Activated CD4-positive, alpha-beta T cell treated with anti-CD3 and anti-CD28 coated beads, Interleukin-10, Interleukin-2, amounts not matched to agents 100 ng/mL and 50 ng/mL, durations not matched to agents 16 hours and 8 hours (primary cell): ENCODE data around the gene NAA20.
"Not testable (repeated sequence)": the region's sequence is repeated elsewhere in the genome, so short reads cannot be mapped to it uniquely, and the experiment has no call there.

Source experiments
- DNase-seq: peaks from one replicate; pipeline ENCODE4 v3.0.0-alpha.2; 2020

The NAA20 gene

DNA sequence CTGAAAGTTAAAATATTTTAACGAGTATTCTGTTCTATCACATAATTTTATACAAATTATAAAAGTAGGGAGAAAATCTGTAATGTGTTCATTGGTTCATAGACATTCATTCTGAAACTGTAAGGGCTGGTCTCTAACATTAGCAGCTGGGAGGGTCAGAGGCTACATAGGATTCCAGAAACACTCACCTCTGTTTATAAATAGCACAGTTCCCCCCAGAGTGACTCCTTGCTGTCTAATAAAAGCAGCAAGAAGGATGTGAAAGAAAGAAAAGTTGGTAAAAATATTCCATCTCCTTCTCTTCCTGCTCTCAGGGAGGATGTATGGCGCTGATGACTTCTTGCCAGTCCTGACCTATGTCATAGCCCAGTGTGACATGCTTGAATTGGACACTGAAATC lies 25.3 kb upstream of the NAA20 start:
- DNase-seq: no peak

- no peak for DNase-seq
These were observed 23.9 kb upstream of the NAA20 start for GRCh38 chr20:19992996-19993908.

DNA sequence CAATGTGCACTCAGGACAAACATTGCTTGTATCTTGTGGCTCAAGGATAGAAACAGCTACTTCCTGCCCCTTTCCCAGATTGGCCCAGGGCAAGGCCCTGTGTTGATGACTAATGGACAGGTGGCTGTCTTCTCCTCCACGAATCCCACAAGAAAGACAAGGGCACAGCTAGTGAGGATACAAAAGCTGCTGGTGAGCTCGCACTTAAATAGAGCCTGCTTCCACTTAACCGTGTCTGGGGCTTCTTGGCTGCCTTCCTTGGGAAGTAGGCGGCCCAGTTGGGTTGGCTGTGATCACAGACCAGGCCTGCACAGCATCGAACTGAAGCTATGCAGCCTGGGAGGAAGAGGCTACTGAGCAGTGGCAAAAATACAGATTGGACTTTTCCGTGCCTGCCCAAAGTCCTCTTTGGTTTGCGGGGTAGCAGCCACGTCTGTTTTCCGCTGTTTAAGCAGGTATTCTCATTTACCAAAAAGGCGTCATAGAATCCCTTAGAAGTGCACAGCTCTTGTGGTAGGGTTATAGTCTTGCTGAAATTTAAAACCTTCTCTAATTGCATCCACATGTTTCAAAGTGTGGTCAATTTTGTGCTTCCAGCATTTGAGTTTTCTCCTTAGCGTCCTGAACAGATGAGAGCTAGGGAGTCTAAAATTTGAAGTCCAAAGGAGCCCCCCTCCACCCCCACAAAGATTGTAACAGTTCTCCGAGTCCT lies 23.0 kb upstream of the NAA20 start:
- DNase-seq: no peak

- DNase-seq: peak; percentile 42
These were observed 21.8 kb upstream of the NAA20 start for GRCh38 chr20:19995220-19995863.

- no peak for DNase-seq
These were observed 20.9 kb upstream of the NAA20 start for GRCh38 chr20:19996222-19996621.

GRCh38 chr20:19996917-19997316 lies 20.2 kb upstream of the NAA20 start:
- no peak for DNase-seq

DNA sequence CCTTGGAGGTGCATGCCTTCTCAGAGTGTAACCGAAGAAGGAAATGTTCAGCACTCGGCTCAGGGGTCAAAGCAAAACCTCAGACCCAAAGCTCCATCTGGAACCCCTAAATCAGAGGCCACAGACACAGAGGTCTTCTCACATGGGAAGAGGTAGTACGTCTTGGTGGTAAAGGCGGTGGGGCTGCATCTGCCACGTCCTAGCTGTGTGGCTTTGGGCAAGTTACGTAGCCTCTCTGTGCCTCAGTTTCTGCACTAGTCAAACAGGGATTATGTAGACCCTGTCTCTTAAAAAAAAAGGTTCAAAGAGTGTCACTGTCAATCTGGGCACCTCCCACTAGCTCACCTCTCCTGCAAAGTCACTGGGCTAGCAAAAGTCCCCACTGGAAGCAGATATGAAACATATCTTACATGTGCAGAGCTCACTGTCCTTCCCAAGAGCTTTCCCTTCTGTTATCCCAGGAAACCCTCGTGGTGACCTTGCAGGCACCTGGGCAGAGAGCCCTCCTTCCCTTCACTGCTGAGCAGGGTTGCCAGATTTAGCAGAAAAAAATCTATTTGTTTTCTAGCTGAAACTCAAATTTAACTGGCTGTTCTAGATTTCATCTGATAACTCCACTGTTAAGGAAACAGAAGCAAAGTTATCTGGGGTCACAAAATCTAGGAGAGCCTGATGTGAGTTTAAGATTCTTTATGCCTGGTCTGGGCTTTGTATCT lies 18.0 kb upstream of the NAA20 start:
- no peak for DNase-seq

GRCh38 chr20:20000211-20000968 lies 16.8 kb upstream of the NAA20 start:
- peak; percentile 6 for DNase-seq

DNA sequence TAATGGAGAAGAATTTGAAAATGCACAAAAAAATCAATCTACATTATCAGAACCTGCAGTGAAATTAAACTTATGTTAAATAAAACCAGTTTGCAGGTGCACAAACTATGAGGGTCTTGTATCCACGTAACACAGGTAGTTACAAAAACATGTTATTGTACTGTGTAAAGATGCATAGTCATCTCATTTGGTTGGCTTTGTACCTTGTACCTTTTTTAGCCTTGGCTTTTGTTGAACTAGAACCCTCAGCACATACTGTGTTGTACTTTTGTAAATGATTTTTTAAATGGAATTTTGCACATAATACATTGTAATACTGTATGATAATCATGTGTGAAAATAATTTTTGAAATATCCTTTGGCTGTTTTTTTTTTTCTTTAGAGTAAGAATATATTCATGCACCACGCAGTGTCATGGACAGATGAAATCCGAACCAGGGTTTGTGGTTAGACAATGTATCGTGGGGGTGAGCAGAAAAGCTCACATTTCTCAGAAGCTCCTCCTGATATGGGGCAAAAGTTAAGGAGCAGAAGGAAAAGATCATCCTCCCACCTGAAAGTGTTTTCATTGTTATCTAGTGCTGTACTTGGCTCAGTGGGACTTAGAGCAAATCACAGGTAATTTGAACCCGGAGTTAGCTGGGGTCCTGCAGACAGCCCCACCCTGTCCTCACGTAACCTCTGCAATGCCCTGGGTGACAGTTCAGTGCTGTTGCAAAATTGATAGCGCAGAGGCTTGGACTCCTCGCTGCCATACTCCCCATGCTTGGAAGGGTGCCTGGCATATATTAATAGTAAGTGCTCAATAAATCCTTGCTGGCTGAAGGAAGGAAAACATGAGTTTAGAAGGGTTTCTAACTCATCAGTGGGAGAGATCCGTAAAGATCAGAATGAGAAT lies 14.8 kb upstream of the NAA20 start:
- no peak for DNase-seq

GRCh38 chr20:20003031-20003954 lies 13.9 kb upstream of the NAA20 start:
- peak; percentile 22 for DNase-seq

DNA sequence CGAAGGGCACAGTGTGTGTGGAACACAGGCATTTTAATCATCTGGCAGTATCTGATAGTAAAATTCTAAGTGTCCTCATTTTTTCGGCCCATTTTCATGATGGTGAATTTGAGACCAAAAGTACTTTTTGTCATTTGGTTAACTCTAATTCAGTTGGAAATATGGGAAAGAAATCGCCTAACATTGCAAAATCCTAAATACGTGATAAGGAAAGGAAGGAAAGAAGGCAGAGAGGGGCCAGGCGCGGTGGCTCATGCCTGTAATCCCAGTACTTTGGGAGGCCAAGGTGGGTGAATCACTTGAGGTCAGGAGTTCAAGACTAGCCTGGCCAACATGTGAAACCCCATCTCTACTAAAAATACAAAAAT lies 13.2 kb upstream of the NAA20 start:
- not testable (repeated sequence) for DNase-seq

DNA sequence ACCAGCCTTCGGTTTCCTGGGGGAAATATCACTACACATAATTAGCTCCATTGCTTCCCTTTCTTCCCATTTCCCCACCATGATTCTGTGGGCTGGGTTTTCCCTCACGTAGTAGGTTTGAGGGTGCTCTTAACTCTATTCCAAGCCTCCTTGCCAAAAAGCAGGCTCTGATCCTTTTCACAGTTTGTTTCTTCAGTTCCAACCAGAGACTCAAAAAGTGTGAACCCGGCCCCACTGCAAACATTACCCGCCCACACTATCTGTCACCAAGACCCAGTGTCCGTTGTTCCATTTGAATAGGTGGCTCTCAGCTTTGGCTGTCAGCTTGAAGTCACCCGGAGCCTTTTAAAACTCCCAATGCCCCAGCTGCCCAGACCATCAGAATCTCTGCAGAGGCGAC lies 11.8 kb upstream of the NAA20 start:
- DNase-seq: no peak

DNA sequence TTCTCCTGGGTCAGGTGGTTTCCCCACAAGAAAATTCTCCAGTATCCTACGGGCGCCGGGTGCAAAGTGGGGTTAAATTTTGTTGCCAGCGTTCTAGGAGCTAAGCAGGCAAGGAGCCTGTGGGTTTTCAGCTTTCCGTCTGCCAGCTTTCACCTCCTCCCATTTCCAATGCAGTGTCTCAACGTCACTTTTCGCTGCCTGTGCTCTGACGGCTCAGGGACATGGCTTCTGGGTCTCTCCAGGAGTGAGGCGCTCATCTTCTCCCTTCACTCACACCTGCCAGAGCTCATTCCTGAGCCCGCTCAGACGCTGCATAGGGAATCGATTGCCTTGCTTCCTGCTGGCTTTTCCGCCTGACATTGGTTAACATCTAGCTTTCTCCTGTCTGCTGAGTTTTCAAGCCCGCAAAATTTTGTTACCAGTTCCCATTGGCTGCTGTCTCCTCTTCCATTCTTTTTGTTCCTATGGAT lies 7.3 kb upstream of the NAA20 start:
- no peak for DNase-seq

GRCh38 chr20:20010639-20011500 lies 6.3 kb upstream of the NAA20 start:
- DNase-seq: no peak

GRCh38 chr20:20012541-20012940 lies 4.6 kb upstream of the NAA20 start:
- no peak for DNase-seq

- DNase-seq: peak; percentile 29
These were observed 2.5 kb upstream of the NAA20 start for GRCh38 chr20:20014659-20015058.

GRCh38 chr20:20017844-20018185 lies 653 bp downstream of the NAA20 start:
- peak; percentile 31 for DNase-seq

DNA sequence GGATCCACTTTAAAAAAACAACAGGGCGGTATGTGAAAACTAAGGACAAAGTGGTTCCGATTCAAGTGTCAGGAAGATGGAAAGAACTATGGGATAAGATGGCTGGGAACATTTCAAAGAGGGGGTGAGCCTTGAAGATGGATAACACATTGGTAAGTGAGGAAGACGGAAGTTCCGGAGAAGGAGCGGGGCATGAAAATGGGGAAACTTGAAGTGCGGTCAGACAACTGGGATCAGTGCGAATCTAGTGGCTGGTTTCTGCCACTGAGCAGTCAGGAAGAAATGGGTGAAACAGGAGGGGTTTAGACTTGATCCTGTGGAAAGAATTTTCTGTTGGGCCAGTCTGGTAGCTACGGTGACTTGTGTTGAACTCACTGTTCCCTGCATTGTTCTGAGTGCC lies 1.2 kb downstream of the NAA20 start:
- DNase-seq: no peak

- no peak for DNase-seq
These were observed 2.0 kb downstream of the NAA20 start for GRCh38 chr20:20019123-20019522.
